ENCODE results near the gene ACACA.

ACACA gene

GRCh38 chr17:37066322-37067255 is 340.0 kb downstream of the ACACA start:
- DNase-seq (ENCODE audit: low read depth) = no peak

- no peak for DNase-seq (ENCODE audit: low read depth)
Measured at GRCh38 chr17:37065486-37066321, 340.9 kb downstream of the ACACA start.

GRCh38 chr17:37064956-37065355 is 341.7 kb downstream of the ACACA start:
- no peak for DNase-seq (ENCODE audit: low read depth)

GRCh38 chr17:37064206-37064605 is 342.4 kb downstream of the ACACA start:
- no peak for DNase-seq (ENCODE audit: low read depth)

GRCh38 chr17:37062021-37062420 is 344.6 kb downstream of the ACACA start:
- DNase-seq (ENCODE audit: low read depth) = no peak

GRCh38 chr17:37060928-37061327 is 345.7 kb downstream of the ACACA start:
- no peak for DNase-seq (ENCODE audit: low read depth)

- no peak for DNase-seq (ENCODE audit: low read depth)
Measured at GRCh38 chr17:37060094-37060493, 346.5 kb downstream of the ACACA start.

GRCh38 chr17:37059493-37059892 is 347.1 kb downstream of the ACACA start:
- no peak for DNase-seq (ENCODE audit: low read depth)

- no peak for DNase-seq (ENCODE audit: low read depth)
Measured at GRCh38 chr17:37056622-37057021, 350.0 kb downstream of the ACACA start.

- no peak for DNase-seq (ENCODE audit: low read depth)
Measured at GRCh38 chr17:37054894-37055293, 351.7 kb downstream of the ACACA start.

GRCh38 chr17:37052450-37052849 is 354.2 kb downstream of the ACACA start:
- DNase-seq (ENCODE audit: low read depth) = no peak

GRCh38 chr17:37051833-37052232 is 354.8 kb downstream of the ACACA start:
- DNase-seq (ENCODE audit: low read depth) = no peak

GRCh38 chr17:37051381-37051780 is 355.3 kb downstream of the ACACA start:
- no peak for DNase-seq (ENCODE audit: low read depth)

GRCh38 chr17:37050920-37051319 is 355.7 kb downstream of the ACACA start:
- DNase-seq (ENCODE audit: low read depth) = no peak

GRCh38 chr17:37048811-37049210 is 357.8 kb downstream of the ACACA start:
- DNase-seq (ENCODE audit: low read depth) = no peak

- peak; percentile 34 for DNase-seq (ENCODE audit: low read depth)
Measured at GRCh38 chr17:37047631-37048104, 359.0 kb downstream of the ACACA start.

- DNase-seq (ENCODE audit: low read depth) = no peak
Measured at GRCh38 chr17:37045351-37045922, 361.2 kb downstream of the ACACA start.

GRCh38 chr17:37043201-37043600 is 363.4 kb downstream of the ACACA start:
- no peak for DNase-seq (ENCODE audit: low read depth)

GRCh38 chr17:37041932-37042331 is 364.7 kb downstream of the ACACA start:
- DNase-seq (ENCODE audit: low read depth) = no peak

GRCh38 chr17:37039269-37039668 is 367.4 kb downstream of the ACACA start:
- no peak for DNase-seq (ENCODE audit: low read depth)

GRCh38 chr17:37037590-37038155 is 369.0 kb downstream of the ACACA start:
- peak; percentile 28 for DNase-seq (ENCODE audit: low read depth)

All from GM04503 (cell line).